ENCODE results near the gene TP53BP2.
A peak's percentile ranks its signal among the peaks of the same experiment; 100 is the strongest.

DNA sequence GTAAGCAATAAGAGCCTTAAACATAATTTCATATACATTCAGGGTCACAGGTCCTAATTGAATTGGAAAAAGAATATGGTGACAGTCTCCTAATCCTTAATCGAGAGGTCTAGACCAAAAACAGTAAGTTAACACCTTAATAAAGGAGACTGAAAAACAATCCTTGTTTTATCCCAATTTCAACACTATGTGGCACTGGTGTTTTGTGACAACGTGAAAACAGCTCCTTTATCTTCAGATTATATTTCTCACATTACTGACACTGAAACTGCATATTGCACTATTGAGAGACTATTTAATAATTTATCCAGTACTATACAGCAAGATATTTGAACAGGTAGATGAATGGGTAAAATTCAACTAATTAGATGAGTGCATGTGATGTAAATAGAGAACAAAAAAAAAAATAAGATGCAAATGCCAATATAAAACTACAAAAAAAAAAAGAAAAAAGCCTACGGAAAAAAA is 34.1 kb downstream of the TP53BP2 start:
- TF ChIP-seq, protein P1, sequence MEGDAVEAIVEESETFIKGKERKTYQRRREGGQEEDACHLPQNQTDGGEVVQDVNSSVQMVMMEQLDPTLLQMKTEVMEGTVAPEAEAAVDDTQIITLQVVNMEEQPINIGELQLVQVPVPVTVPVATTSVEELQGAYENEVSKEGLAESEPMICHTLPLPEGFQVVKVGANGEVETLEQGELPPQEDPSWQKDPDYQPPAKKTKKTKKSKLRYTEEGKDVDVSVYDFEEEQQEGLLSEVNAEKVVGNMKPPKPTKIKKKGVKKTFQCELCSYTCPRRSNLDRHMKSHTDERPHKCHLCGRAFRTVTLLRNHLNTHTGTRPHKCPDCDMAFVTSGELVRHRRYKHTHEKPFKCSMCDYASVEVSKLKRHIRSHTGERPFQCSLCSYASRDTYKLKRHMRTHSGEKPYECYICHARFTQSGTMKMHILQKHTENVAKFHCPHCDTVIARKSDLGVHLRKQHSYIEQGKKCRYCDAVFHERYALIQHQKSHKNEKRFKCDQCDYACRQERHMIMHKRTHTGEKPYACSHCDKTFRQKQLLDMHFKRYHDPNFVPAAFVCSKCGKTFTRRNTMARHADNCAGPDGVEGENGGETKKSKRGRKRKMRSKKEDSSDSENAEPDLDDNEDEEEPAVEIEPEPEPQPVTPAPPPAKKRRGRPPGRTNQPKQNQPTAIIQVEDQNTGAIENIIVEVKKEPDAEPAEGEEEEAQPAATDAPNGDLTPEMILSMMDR (conservative IDR thresholded peaks at IDR 0.05; ENCODE audit: low read length) = peak; percentile 68
- TF ChIP-seq EZH2phosphoT487 (IDR thresholded peaks at IDR 0.05; ENCODE audit: borderline replicate concordance) = no peak
